GM18526 (cell line): ENCODE results near the gene GRIN3B.

Source experiments
- POLR2A ChIP-seq: IDR thresholded peaks from 3 replicates; pipeline ENCODE4 v1.6.1; 2011; ENCODE audit not compliant: insufficient read length; ENCODE audit errors: extremely low read depth

Gene GRIN3B

GRCh38 chr19:1000095-1000494 is at the start of gene GRIN3B:
Gene GRIN3B (plus strand): TSS chr19:1000419. CDS start chr19:1000438, 19 bp downstream.
- TF ChIP-seq POLR2A = no peak

GRCh38 chr19:952049-952679 is 48.1 kb upstream of the GRIN3B start:
- no peak for TF ChIP-seq POLR2A

GRCh38 chr19:952680-953444 is 47.4 kb upstream of the GRIN3B start:
- no peak for TF ChIP-seq POLR2A

GRCh38 chr19:953445-954271 is 46.6 kb upstream of the GRIN3B start:
- TF ChIP-seq POLR2A = no peak

GRCh38 chr19:954272-954671 is 45.9 kb upstream of the GRIN3B start:
- TF ChIP-seq POLR2A = no peak

GRCh38 chr19:954672-955494 is 45.3 kb upstream of the GRIN3B start:
- TF ChIP-seq POLR2A = no peak

- TF ChIP-seq POLR2A = no peak
These were observed 44.1 kb upstream of the GRIN3B start for GRCh38 chr19:955803-956765.

GRCh38 chr19:956766-957440 is 43.3 kb upstream of the GRIN3B start:
- no peak for TF ChIP-seq POLR2A

- no peak for TF ChIP-seq POLR2A
These were observed 41.0 kb upstream of the GRIN3B start for GRCh38 chr19:958967-959855.

GRCh38 chr19:960020-960419 is 40.2 kb upstream of the GRIN3B start:
- TF ChIP-seq POLR2A = no peak

GRCh38 chr19:960601-960938 is 39.6 kb upstream of the GRIN3B start:
- no peak for TF ChIP-seq POLR2A

- no peak for TF ChIP-seq POLR2A
These were observed 38.2 kb upstream of the GRIN3B start for GRCh38 chr19:961866-962620.
